HCT116 (cell line): ENCODE measurements around the gene TNN. TPM values are rescaled to one million over a fixed set of nuclear protein-coding genes. Genes with fewer than 3 reads are reported as not detected.

Source experiments
- ATAC-seq: fragments of 200-7000 bp; cut with Tn5 transposase; 2 replicates; pipeline ENCODE4 v1.9.1; 2020; ENCODE audit warnings: mild to moderate bottlenecking, moderate library complexity
- BruUV-seq: library from RNA; stranded (reverse); fragments of 400-500 nt; replicated peaks from 2 replicates; lab custom pipeline; 2021; lab: Mats Ljungman, UMichigan
- CTCF ChIA-PET: fragments of 300-600 bp; sonication (Branson Sonifier 250); formaldehyde crosslinking; loops from one replicate; lab custom pipeline; 2021; ENCODE audit warnings: antibody characterized with exemption; lab: Charles Lee
- POLR2A ChIA-PET: fragments of 300-600, 350-600 bp; sonication (Branson Sonifier 250); formaldehyde crosslinking; loops from one replicate; lab custom pipeline; 2021; ENCODE audit warnings: antibody characterized with exemption; lab: Charles Lee
- RAD21 ChIA-PET, 2 experiments: fragments of 300-600 bp; sonication (Branson Sonifier 250); formaldehyde crosslinking; loops; one replicate each; lab custom pipeline; 2023; ENCODE audit warnings: low total read pairs in 2 of 2; ENCODE audit not compliant: uncharacterized antibody in 2 of 2, unreplicated experiment in 2 of 2, low non-redundant PET in 1 of 2; lab: Charles Lee
- DNase-seq: peaks from one replicate; pipeline ENCODE4 v3.0.0-alpha.2; 2010; ENCODE audit warnings: low read depth, low spot score
- H2AFZ ChIP-seq: fragments of 200-600 bp; shearing (Covaris generic), sonication (generic); 2 replicates; pipeline ENCODE4 v1.6.1; 2017; ENCODE audit warnings: low read depth, mixed run types, mixed read lengths, antibody characterized with exemption, low read length; ENCODE audit not compliant: poor library complexity, severe bottlenecking
- H3K27ac ChIP-seq: 2 replicates; pipeline ENCODE4 v1.5.1; 2012; ENCODE audit warnings: low read depth, low read length
- H3K27me3 ChIP-seq: fragments of 200-600 bp; sonication (generic); 2 replicates; pipeline ENCODE4 v1.6.1; 2016; ENCODE audit warnings: mixed run types, low read length, mixed read lengths; ENCODE audit not compliant: insufficient read depth
- H3K36me3 ChIP-seq, 2 experiments: fragments of 200-500 bp in 1 of 2; fragments of 200-600 bp in 1 of 2; sonication (Bioruptor generic) in 1 of 2; sonication (generic) in 1 of 2; 2 replicates each; pipeline versions ENCODE4 v1.5.1 to v1.6.1; 2014 to 2016; ENCODE audit warnings: low read length in 2 of 2, inconsistent platforms in 1 of 2, mixed read lengths in 1 of 2, mixed run types in 1 of 2; ENCODE audit not compliant: insufficient read depth in 2 of 2, control insufficient read depth in 1 of 2
- H3K4me1 ChIP-seq, 2 experiments: fragments of 200-600 bp in 1 of 2; sonication (generic) in 1 of 2; 2 replicates each; pipeline versions ENCODE4 v1.5.1 to v1.6.1; 2012 to 2017; ENCODE audit warnings: low read length in 2 of 2, inconsistent platforms in 1 of 2, mild to moderate bottlenecking in 1 of 2, mixed read lengths in 1 of 2, mixed run types in 1 of 2, moderate library complexity in 1 of 2; ENCODE audit not compliant: insufficient read depth in 2 of 2, control insufficient read depth in 1 of 2
- H3K4me2 ChIP-seq: fragments of 200-600 bp; sonication (generic); 2 replicates; pipeline ENCODE4 v1.6.1; 2017; ENCODE audit warnings: mixed run types, low read length, mixed read lengths
- H3K4me3 ChIP-seq, 2 experiments: fragments of 200-600 bp in 1 of 2; sonication (generic) in 1 of 2; replicated peaks in 1 of 2; 2 replicates each; pipeline ENCODE4 v1.5.1; 2011 to 2016; ENCODE audit warnings: low read length in 2 of 2, control low read depth in 1 of 2, low read depth in 1 of 2, mild to moderate bottlenecking in 1 of 2, mixed read lengths in 1 of 2, mixed run types in 1 of 2
- H3K79me2 ChIP-seq: fragments of 200-600 bp; sonication (generic); 2 replicates; pipeline ENCODE4 v1.6.1; 2017; ENCODE audit warnings: mild to moderate bottlenecking, mixed run types, low read length, moderate library complexity, mixed read lengths; ENCODE audit not compliant: insufficient read depth
- H3K9ac ChIP-seq: fragments of 200-600 bp; sonication (generic); 2 replicates; pipeline ENCODE4 v1.6.1; 2016; ENCODE audit warnings: low read length, mixed read lengths
- H3K9me2 ChIP-seq: fragments of 200-600 bp; sonication (generic), shearing (Covaris generic); 2 replicates; pipeline ENCODE4 v1.6.1; 2017; ENCODE audit warnings: mixed run types, mild to moderate bottlenecking, moderate library complexity; ENCODE audit not compliant: insufficient read depth
- H3K9me3 ChIP-seq, 2 experiments: fragments of 200-500 bp in 1 of 2; fragments of 200-600 bp in 1 of 2; sonication (Bioruptor generic) in 1 of 2; sonication (generic) in 1 of 2; 2 replicates each; pipeline ENCODE4 v1.6.1; 2014 to 2017; ENCODE audit warnings: low read length in 2 of 2, mixed read lengths in 2 of 2, inconsistent platforms in 1 of 2, low read depth in 1 of 2, mild to moderate bottlenecking in 1 of 2, mixed run types in 1 of 2, moderate library complexity in 1 of 2; ENCODE audit not compliant: control insufficient read depth in 1 of 2, insufficient read depth in 1 of 2
- H4K20me1 ChIP-seq: fragments of 200-600 bp; sonication (generic), shearing (Covaris generic); 2 replicates; pipeline ENCODE4 v1.6.1; 2017; ENCODE audit warnings: mixed run types, mild to moderate bottlenecking, moderate library complexity; ENCODE audit not compliant: insufficient read depth
- CBX3 ChIP-seq: IDR thresholded peaks from 2 replicates; pipeline ENCODE4 v1.6.1; 2012; ENCODE audit warnings: low read depth
- FOSL1 ChIP-seq: IDR thresholded peaks from 2 replicates; pipeline ENCODE4 v1.6.1; 2012; ENCODE audit warnings: low read depth
- REST ChIP-seq: IDR thresholded peaks from 2 replicates; pipeline ENCODE4 v1.6.1; 2012; ENCODE audit warnings: low read depth
- TCF7L2 ChIP-seq: IDR thresholded peaks from 2 replicates; pipeline ENCODE4 v1.7.0; 2011; ENCODE audit warnings: borderline replicate concordance, inconsistent platforms; ENCODE audit not compliant: insufficient read depth, insufficient read length; ENCODE audit errors: extremely low read depth
- ZNF274 ChIP-seq: fragments of 200-500 bp; sonication (Bioruptor generic); IDR thresholded peaks from 2 replicates; pipeline ENCODE4 v1.6.1; 2014; ENCODE audit warnings: mild to moderate bottlenecking, low read depth, low read length, inconsistent platforms
- intact Hi-C: fragments of 100-400 bp; cut with micrococcal nuclease; formaldehyde crosslinking; loops from 2 replicates; pipeline ENCODE4 v1.10.0; 2022
- total RNA-seq: library from RNA; stranded (reverse); gene quantifications from one replicate; pipeline ENCODE4 v1.2.1, GENCODE V29; 2021; ENCODE audit not compliant: unreplicated experiment

Gene TNN
- total RNA-seq, 1 experiment from 2014 or later: not detected

- ATAC-seq: no peak
- CTCF ChIA-PET: interaction anchor here (1.0 to 1.2 kb wide), 3 partner anchors 9 to 20 kb away, joined by 3 to 4 read pairs (median 3); no protein-coding TSS in a partner anchor
Measured at GRCh38 chr1:175134500-175134899, 66.9 kb downstream of the TNN start.

More at GRCh38 chr1:175134500-175134899, 66.9 kb downstream of the TNN start:
- TF ChIP-seq REST (no peak), ZNF274 (no peak), FOSL1 (no peak), TCF7L2 (no peak), CBX3 (no peak)
- DNase-seq: no peak
- intact Hi-C loops: no loop called here
- Histone ChIP-seq H3K9ac (no peak overlapping the region), H3K27ac (no peak overlapping the region), H3K27me3 (peaks cover 7% of the 10 kb centered on the region), H3K9me2 (no peaks in the 10 kb centered on the region), H3K9me3 (no peaks in the 10 kb centered on the region), H3K79me2 (no peaks in the 10 kb centered on the region), H2AFZ (no peak overlapping the region), H3K4me1 (peaks cover 0 to 8% of the 10 kb centered on the region in 2 experiments; a peak in 1 of 4 replicates), H4K20me1 (no peaks in the 10 kb centered on the region), H3K36me3 (no peaks in the 10 kb centered on the region), H3K4me3 (no peak overlapping the region), H3K4me2 (no peak overlapping the region)
- BruUV-seq: no TSS peak
- ChIA-PET RAD21 (no interaction called here), POLR2A (no interaction called here)
